DOHH2 (cell line): ENCODE data around the gene HDAC4.

ENCODE experiments used
- CTCF ChIP-seq: fragments of 200-600 bp; sonication (generic); IDR thresholded peaks from one replicate; pipeline ENCODE4 v1.5.1; 2014; ENCODE audit warnings: antibody characterized with exemption, mild to moderate bottlenecking, low read depth, low read length; ENCODE audit not compliant: poor library complexity, severe bottlenecking
- EZH2phosphoT487 ChIP-seq: fragments of 200-600 bp; sonication (generic); IDR thresholded peaks from 2 replicates; pipeline ENCODE4 v1.6.1; 2017; ENCODE audit warnings: borderline replicate concordance, mild to moderate bottlenecking, antibody characterized with exemption, low read length, moderate library complexity, mixed read lengths

- no peak for TF ChIP-seq CTCF
- TF ChIP-seq EZH2phosphoT487: no peak
Measured at GRCh38 chr2:239101071-239101470, 299.7 kb downstream of the HDAC4 start.
